ENCODE data around the gene SLC13A3.
A peak's percentile ranks its signal among the peaks of the same experiment; 100 is the strongest.

The SLC13A3 gene

GRCh38 chr20:46519471-46520068 lies 131.7 kb downstream of the SLC13A3 start:
- no peak for DNase-seq

DNA sequence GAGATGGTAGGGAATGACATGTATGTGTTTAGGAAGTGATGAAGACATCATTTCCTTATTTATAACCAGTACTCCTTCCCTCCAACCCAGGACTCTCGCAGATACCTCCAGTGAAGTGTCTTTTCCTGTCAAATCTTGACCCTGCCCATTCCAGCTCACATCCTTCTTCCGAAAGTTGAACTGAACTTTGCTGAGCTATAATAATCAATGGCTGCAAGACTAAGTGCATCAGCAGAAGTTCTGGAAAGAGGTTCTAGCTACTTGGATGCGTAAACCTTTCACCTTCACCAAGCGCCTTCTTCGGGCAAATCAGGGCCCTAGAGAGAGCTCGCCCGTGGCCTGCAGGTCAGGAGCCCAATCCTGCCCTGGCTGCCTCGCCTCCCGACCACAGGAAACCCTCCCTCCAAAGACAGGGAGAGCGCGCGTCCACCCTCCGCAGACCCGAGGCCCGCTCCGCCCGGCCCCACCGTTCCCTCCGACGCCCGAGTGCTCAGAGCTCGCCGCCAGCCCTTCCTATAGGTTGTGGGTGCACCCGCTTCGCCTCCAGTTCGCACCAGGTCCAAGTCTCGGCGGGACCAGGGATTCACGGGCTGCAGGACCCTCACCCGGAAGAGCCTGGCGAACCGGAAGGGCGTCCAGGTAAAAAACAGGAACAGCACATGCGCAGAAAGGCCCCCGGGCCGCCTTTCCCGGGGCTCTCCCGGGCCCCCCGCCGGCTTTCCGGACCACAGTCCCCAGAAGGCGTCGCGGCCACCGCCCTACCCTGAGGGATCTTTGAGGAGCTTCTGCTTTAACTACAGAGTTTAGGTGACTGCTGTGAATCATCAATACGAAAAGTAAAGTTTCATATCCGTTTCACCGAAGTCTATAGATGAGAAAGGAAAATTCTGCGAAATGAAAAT lies 138.1 kb downstream of the SLC13A3 start, which contains the start of gene ZNF334:
Gene ZNF334, minus strand, starts transcription at position 617 of the 902 bp plus-strand sequence. CDS start 1,457 bp downstream, outside the sequence.
- DNase-seq: peak; percentile 22 to 61

- no peak for DNase-seq
Observed at GRCh38 chr20:46509523-46509922, 141.7 kb downstream of the SLC13A3 start.

Measured in NCI-H446 (cell line).